Stimulated activated CD4-positive, alpha-beta T cell treated with anti-CD3 and anti-CD28 coated beads, Interleukin-15, amount 100 ng/mL, for 1 hour (primary cell): ENCODE results near the gene PRR7.
"Not testable (repeated sequence)": the region's sequence is repeated elsewhere in the genome, so short reads cannot be mapped to it uniquely, and the experiment has no call there.

Experiments used
- DNase-seq, 2 donors: peaks; one replicate each; pipeline ENCODE4 v3.0.0-alpha.2; 2020; ENCODE audit warnings: low read depth in 1 of 2, low spot score in 1 of 2

The PRR7 gene

DNA sequence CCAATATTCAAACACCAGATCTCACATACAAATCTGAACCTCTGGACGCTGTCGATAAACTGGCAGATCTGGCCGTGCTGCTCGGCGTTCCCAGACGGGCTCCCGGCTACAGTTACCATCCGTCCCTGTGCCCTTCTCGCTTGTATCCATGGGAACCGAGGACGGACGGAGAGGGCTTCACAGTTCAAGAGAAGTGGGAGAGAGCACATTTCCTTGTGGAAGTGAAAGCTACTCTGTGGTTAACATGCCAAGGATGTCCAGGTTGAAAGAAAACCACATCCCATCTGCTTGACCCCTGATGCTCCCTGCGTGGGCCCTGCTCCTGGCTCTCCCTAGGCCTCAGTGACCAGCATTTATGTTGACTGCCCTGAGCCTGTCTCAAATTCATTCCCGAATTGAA lies 33.2 kb downstream of the PRR7 start:
- DNase-seq: no peak

DNA sequence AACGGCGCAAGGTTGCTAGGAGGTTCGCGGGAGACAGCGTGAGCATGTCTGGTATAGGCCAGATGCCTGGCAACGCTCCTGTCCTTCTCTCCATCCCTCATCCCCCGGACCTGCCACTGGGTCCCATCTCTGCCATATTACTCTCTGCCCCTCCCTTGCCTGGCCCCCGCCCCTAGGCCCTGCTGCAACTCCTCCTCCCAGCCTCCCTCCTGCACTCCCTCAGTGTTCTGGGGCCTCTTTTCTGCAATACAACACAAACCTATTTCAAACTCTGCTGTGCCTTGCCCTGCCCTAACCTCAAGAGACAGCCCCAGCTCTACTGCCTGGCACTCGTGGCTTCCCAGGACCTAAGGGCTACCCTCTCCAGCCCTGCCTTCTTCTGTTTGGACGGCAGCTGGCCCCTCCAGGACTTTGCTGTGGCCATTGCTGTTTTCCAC lies 35.8 kb downstream of the PRR7 start:
- no peak for DNase-seq

DNA sequence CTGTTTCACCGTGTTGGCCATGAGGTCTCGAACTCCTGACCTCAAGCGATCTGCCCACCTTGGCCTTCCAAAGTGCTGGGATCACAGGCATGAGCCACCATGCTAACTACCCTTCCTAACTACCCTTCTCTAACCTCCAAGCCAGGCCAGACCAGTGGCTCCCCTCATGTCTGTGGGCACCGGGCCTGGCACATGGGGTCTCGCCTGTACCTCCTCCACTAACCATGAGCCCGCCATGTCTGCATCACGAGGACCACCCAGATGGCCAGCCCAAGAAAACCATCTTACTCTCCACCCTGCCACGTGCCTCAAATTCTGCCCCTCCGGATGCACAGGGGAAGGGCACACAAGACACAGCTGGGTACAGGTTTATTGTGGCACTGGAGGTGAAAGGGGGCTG lies 36.4 kb downstream of the PRR7 start:
- no peak for DNase-seq

DNA sequence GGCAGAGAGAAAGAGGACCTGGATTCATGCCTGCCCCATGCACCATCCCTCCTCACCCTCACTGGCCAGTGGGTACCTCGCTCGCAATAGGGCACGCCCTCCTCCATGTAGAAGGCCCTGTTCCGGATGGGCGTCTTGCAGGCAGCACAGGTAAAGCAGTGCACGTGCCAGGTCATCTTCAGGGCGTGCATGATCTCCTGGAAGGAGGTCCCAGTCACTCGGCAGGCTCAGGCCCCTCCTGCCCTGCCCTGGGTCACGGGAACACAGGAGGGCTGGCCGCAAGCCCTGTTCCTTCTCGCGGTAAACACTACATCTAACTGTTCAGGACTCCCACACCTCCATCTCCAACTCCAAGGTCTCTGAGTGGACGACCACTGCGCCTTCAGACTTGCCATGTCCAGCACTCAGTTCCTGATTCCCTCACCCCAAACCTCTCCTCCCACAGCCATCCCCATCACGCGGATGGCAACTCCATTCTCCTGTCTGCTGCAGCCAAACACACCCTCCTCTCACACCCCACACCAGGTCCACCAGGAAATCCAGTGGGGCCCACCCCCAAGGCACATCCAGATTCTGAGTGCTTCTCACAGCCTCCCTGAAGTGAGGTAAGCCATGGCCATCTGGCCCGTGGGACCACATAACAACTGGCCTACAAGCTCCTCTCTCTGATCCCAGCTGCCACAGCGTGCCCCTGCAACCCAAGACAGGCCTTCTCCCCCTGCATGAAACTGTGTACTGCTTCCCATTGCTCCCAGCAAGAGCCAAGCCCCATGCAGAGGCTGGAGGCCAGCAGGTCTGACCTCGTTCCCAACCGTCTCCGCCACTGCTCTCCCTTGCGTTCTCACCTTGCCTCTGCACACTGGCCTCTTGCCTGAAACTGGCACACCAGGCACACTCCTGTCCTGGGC lies 37.6 kb downstream of the PRR7 start:
- DNase-seq: no peak

DNA sequence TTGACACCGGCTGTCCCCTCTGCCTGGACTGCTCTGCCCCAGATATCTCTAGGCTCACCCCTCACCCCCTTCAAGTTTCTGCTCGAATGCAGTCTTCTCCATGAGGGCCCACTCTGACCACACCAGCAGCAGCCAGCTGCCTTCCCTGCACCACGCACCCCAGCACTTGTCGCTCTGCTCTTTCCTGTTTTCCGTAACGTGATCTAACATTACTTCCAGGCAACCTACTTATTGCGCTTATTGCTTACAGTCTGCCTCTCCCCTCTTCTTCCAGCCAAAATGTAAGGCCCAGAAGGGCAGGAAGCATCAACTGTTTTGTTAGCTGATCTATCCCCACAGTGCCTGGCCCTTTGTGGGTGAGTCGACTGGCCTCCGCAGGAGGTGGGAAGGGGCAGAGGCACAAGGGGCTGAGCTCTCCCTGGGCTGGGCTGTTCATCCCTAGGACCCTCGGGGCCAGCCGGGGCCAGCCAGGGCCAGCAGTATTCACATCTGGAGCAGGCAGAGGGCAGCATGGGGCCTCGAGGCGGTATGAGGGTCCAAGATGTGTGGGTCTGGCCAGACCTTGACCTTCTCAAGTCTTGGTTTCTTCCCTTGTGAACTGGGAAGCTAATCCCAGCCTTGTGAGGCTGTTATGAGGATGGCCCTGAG lies 38.4 kb downstream of the PRR7 start:
- no peak for DNase-seq

DNA sequence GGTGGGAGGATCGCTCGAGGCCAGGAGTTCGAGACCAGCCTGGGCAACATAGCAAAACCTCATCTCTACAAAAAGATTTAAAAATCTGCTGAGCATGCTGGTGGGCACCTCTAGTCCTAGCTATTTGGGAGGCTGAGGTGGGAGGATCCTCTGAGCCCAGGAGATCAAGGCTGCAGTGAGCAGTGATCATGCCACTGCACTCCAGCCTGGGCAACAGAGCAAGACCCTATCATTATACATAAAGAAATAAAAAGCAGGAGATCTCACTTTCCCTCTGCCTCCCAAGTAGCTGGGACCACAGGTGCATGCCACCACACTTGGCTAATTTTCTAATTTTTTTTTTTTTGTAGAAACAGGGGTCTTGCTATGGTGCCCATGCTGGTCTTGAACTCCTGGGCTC lies 39.1 kb downstream of the PRR7 start:
- not testable (repeated sequence) for DNase-seq

DNA sequence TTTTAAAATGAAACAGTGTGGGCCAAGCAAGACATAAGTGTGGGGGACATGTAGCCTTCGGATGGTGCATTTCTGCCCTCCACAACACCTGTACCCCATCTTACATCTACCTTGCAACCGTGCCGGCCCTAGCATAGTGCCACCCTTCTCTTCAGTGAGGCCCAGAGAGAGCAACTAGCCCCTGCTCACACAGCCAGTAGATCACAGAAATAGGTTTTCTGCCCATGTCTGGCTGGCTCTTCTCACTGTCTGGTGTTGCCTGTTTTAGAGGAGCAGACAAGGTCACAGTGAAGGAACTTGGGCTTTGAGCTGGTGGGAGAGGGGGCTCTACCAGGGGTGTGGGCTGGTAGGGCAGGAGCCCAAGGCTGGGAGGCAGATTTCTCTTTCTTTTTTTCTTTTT lies 39.6 kb downstream of the PRR7 start:
- no peak for DNase-seq

DNA sequence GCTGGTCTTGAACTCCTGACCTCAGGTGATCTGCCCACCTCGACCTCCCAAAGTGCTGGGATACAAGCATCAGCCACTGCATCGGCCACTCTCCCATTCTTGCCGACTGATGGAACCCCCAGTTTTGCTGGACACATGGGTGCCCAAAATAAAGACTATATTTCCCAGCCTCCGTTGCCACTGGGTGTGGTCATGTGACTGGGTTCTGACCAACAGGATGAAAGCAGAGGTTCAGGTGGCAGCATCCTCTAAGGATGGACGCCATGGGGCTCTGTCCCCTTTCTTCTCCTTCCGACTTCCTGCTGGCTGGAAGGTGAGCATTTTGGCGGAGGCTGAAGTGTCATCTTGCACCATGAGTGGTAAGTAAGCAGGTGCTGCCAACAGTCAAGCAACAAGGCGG lies 40.5 kb downstream of the PRR7 start:
- no peak for DNase-seq

DNA sequence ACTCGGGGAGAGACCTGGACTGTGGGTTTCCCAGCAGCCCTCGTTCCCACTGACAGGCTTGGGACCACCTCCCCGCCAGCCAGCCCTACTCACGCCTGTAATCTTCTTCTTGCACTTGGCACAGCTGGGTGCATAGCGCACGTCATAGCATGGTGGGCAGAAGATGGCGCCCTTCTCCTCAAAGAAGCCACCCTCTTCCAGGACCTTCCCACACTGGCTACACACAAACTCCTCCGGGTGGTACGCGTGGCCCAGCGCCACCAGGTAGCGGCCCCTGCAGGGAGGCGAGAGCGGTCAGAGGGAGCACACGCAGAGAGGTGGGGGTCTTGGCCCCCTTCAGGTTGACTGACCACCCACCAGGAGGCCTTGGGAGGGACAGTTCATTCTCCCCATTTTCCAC lies 41.4 kb downstream of the PRR7 start:
- DNase-seq: no peak

DNA sequence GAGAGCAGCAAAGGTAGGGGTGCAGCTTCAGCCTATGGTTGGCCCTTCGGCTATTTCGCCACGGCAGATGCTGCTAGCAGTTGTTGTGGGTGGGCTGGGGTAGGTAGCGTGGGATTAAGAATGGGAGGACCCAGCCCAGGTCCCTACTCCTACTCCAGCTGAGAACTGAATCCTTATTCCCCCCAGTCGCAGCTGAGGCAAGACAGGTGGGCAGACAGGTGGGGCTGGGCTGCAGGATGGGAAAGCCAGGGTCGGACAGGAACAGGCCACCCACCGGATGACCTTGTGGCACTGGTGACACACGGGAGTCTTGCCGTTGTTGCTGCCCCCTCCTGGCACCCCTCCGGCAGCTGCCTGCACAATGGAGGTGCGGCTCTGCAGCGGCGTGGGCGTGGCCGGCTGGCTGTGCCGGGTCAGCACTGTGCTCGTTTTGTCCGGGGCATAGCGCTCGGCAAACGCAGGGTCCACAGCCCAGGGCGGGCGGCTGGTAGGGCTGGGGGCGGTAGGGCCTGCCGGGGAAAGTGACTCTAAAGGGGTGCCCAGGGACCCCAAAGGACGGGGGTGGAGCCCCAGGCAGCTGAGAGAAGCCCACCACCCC lies 42.6 kb downstream of the PRR7 start:
- DNase-seq: no peak

DNA sequence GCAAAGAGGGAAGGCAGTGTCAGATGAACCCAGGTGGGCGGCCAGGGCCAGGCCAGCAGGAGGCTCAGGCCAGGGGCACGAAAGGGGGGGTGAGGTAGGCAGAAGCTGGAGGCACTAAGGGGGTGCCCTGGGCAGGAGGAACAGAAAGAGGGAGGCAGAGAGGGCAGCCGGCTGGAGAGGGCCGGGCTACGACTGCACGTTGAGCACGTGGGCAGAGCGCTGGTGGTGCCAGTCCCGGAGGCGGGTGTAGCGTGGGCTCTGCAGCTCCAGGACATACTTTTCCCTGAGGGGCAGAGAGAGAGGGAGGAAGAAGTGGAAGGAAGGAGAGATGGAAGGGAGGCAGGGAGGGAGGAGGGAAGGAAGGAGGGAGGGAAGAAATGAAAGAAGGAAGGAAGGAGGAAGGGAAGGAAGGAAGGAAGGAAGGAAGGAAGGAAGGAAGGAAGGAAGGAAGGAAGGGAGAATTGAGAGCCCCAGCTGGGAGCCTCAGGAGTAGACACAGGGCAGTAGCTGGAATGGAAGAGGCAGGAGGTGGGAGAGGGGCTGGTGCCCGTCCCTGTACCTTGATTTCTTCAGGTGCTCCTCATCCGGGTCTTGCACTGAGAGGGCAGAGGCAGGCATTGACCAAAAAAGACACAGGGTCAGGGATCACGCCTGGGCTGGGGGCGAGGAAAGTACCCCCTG lies 43.8 kb downstream of the PRR7 start:
- no peak for DNase-seq

DNA sequence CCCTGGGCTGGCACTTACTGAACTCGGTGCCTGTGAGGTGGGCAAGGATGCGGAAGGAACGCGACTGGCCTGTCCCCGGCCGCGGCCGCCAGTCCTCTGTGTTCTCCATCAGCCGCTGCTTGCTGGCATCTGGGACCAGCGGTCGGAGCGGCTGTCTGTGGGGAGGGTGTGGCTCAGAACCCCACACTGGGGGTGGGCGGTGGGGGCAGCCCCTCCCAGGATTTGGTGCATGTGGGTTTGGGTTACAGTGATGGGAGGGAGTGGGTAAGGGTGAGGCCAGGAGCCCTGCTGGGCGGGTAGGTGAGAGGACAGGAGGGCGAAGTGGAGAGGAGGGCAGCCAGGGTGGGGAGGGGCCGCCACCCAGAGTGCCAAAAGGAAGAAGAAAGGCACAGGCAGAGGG lies 44.4 kb downstream of the PRR7 start:
- DNase-seq: no peak

DNA sequence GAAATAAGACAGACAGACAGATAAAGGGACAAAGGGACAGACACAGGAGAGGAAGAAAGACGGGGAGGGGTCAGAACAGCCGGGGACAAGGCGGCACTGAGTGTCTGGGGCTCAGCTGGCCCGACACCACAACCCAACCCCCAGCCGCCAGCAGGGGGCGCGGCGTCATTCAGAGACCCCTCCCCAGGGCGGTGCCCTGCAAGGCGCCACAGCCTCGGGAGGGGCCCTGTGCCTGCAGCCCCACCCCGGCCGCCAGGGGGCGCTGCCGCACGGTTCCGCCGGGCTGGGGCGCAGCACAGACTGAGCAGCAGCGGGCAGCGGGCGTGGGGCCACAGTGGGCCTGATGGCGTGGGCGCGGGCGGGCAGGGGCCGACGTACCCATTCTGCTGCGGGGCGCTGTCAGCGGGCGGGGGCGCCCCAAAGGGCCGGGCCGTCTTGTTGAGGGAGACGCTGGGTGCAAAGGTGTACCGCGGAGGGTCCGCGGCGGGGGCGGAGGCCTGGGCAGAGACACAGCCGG lies 44.9 kb downstream of the PRR7 start:
- DNase-seq: no peak

DNA sequence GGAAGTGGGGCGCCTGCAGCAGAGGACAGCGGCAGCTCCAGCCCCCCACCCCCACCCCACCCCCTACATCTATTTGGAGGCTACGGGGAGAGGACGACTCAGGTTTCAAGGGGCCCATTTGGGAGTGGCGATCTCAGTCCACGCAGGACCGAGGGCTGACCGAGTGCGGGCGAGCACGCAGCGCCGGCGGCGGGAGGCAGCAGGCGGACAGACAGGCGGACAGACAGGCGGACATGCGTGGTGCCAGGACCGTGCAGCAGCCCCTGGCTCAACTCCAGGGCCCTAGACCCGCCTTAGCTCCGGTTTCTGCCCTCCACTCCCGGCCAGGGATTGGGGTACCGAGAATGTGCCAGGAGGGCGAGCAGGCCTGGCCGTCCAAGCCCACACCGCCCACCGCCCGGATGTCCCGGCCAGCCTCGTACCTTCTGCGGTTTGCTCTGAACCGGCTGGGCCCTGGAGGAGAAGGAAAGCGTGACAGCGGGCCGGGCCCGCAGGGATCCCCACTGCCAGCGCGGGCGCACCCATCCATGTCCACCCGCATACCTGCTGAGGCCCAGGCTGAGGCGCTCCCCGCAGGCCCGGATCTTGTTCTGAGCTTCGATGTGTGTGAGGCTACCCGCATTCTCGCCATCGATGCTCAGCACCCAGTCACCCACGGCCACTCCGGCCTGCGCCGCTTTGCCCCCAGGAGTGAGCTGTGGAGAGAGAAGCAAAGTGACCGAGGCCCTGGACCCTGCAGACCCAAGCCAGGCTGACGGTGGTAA lies 45.6 kb downstream of the PRR7 start:
- no peak for DNase-seq

DNA sequence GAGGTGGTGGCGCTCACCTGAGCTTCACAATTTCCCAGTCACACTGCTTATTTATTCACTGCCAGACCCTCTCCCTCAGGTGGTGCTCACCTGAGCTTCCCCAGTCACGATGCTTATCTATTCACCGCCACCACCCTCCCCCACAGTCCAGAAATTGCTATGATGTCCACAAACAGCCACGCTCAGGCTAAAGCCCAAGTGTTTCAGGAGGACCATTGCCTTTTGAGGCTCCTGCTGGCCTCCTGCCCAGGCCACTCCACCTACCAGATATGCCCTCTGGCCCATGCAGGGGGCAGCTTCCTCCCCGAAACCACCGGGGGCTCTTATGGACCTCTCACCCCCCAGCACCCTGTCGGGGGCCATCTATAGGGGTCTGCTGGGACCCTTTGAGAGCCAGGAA lies 46.2 kb downstream of the PRR7 start:
- DNase-seq: no peak

DNA sequence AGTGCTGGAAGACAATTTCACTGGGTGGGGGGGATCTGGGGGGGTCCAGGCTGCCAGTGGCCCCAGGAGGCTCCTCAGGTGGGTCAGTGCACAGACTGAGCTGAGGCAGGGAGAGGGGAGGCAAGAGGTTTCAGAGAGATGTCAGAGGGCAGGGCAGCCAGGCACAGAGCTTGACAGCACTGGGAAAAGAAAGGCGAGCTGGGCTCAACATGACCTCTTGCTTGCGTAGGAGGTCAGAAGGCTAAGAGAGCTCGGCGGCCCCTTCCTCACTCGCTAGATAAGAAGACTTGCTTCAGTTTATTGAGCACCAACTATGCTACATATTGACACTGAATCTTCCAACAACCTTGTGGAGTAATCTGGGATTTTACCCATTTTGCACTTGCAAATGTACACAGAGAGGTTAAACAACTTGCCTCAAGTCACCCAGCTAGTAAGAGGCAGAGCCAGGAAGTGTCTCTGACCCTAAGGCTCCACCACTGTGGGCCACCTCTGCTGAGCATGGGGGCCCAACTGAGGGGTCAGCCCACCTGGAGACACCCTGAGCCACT lies 47.3 kb downstream of the PRR7 start:
- DNase-seq: no peak

DNA sequence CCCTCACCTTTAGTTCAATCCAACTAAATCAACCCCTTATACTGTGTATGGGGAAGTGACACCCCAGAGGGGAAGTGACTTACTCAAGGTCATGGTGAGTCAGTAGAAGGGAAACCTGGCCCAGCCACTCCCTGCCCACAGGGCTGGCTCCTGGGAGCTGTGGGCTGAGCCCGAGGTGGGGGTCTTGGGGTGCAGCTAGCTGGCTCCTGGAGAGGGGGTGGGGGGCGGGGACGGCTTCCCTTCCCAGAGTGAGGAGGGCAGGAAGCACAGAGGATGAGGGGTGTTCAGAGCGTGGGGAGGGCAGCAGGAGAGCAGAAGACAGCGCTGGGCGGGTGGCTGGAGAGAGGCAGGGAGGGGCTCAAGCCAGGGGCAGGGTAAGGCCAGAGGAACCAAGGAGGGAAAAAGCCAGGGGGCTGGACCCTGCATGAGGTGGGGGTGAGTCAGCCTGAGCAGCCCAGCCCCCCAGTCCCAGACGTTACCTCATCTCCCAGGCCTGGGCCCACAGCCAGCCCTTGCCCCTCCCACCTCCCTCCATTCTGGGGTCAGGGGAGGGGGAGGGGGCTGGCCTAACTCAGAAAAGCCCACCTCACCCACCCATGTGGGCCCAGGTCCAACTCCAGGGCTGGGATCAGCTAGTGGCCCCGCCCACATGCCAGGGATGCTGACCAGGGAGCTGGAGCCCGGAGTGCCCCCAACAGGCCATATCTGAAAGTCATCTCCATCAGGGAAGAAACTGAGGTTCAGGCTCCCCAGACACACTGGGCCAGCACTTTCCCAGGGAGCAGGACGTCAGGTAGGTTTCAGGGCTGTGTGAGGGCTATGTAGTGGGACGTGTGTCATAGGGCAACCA lies 48.0 kb downstream of the PRR7 start:
- no peak for DNase-seq

DNA sequence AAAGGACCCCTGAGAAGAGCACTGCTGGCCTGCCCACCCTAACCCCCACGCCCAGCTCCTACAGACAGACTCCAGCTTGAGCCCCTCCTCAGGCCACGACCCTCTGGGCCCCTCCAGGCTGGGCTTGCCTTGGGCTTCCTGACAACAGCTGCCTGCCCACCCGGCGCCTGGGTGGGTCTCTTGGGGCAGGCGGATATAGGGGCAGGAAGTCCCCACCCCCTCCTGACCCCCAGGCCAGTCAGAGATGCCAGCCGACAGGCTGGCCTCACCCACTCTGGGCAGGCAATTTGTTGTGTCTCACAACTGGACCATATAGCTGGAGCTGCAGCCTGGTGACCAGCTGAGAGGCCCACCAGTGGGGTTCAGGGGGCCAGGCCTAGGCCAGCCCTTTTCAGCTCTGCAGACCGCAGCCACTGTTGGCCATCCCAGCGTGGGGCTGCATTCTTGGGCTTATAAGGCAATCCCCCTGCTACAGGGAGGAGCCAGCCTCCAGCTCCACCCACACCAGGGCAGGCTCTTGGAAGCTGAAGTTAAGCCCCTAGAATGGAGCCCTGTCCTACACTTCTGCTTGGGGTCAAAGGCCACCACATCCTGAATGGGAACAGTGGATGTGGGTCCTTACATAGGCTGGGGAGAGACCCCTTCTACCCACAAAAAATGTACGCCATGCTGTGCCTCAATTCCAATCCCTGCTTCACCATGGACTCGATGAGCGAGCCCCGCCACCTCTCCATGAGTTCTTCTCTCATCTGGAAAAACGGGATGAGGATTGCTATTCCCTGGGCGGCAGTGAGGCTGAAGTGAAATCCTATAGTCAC lies 48.8 kb downstream of the PRR7 start:
- DNase-seq: no peak
